TTC549 (cell line): ENCODE data around the gene CHD3.
"Not testable (repeated sequence)": the region's sequence is repeated elsewhere in the genome, so short reads cannot be mapped to it uniquely, and the experiment has no call there.

Source experiments
- FAIRE-seq: peaks from 2 replicates; lab custom pipeline; 2012; peaks lifted over from hg19 to GRCh38; lab: Jason Lieb, UNC

The CHD3 gene

GRCh38 chr17:7935859-7936258 is 47.3 kb downstream of the CHD3 start:
- no peak for FAIRE-seq

GRCh38 chr17:7940034-7940433 is 51.4 kb downstream of the CHD3 start:
- FAIRE-seq = no peak

- FAIRE-seq = no peak
Measured at GRCh38 chr17:7940743-7941142, 52.2 kb downstream of the CHD3 start.

- no peak for FAIRE-seq
Measured at GRCh38 chr17:7943291-7943690, 54.7 kb downstream of the CHD3 start.

GRCh38 chr17:7944326-7944725 is 55.7 kb downstream of the CHD3 start:
- no peak for FAIRE-seq

GRCh38 chr17:7945651-7946050 is 57.1 kb downstream of the CHD3 start:
- FAIRE-seq = no peak

GRCh38 chr17:7946441-7946840 is 57.9 kb downstream of the CHD3 start:
- FAIRE-seq = no peak

GRCh38 chr17:7947651-7948050 is 59.1 kb downstream of the CHD3 start:
- FAIRE-seq = no peak

GRCh38 chr17:7950578-7950977 is 62.0 kb downstream of the CHD3 start:
- no peak for FAIRE-seq

GRCh38 chr17:7951143-7951792 is 62.7 kb downstream of the CHD3 start:
- FAIRE-seq = no peak

- FAIRE-seq = not testable (repeated sequence)
Measured at GRCh38 chr17:7953266-7953665, 64.7 kb downstream of the CHD3 start.

GRCh38 chr17:7955414-7956227 is 67.0 kb downstream of the CHD3 start:
- FAIRE-seq = no peak

GRCh38 chr17:7956228-7956965 is 67.8 kb downstream of the CHD3 start:
- FAIRE-seq = no peak

- FAIRE-seq = no peak
Measured at GRCh38 chr17:7959503-7960253, 71.1 kb downstream of the CHD3 start.

- FAIRE-seq = no peak
Measured at GRCh38 chr17:7961421-7961820, 72.8 kb downstream of the CHD3 start.
